GM19463 (cell line): ENCODE results near the gene GFI1B.

ENCODE experiments used
- ATAC-seq: cut with Tn5 transposase; IDR thresholded peaks from one replicate; pipeline ENCODE4 v1.9.1; 2021; ENCODE audit warnings: mild to moderate bottlenecking, moderate library complexity; ENCODE audit not compliant: unreplicated experiment

Gene GFI1B

GRCh38 chr9:132978451-132979131 lies at the start of gene GFI1B:
Gene GFI1B, plus strand, starts transcription at chr9:132978694. Its CDS starts 7,985 bp downstream, at chr9:132986679.
- no peak for ATAC-seq

GRCh38 chr9:132931178-132931735 lies 47.2 kb upstream of the GFI1B start:
- no peak for ATAC-seq

GRCh38 chr9:132935026-132935425 lies 43.5 kb upstream of the GFI1B start:
- no peak for ATAC-seq

GRCh38 chr9:132937463-132937901 lies 41.0 kb upstream of the GFI1B start:
- no peak for ATAC-seq

GRCh38 chr9:132939169-132939568 lies 39.3 kb upstream of the GFI1B start:
- ATAC-seq: no peak

GRCh38 chr9:132942541-132943182 lies 35.8 kb upstream of the GFI1B start:
- ATAC-seq: no peak

- ATAC-seq: no peak
These were observed 34.7 kb upstream of the GFI1B start for GRCh38 chr9:132943651-132944293.

GRCh38 chr9:132944294-132945185 lies 34.0 kb upstream of the GFI1B start, which contains the start of gene TSC1:
Gene TSC1, minus strand, starts transcription at chr9:132944616. Its CDS starts 15,744 bp downstream, at chr9:132928872.
- ATAC-seq: peak; percentile 62

GRCh38 chr9:132945186-132946130 lies 33.0 kb upstream of the GFI1B start:
- ATAC-seq: no peak

GRCh38 chr9:132946211-132946610 lies 32.3 kb upstream of the GFI1B start:
- ATAC-seq: no peak

GRCh38 chr9:132946631-132947295 lies 31.7 kb upstream of the GFI1B start:
- no peak for ATAC-seq

- ATAC-seq: no peak
These were observed 30.7 kb upstream of the GFI1B start for GRCh38 chr9:132947756-132948155.

GRCh38 chr9:132948482-132949050 lies 29.9 kb upstream of the GFI1B start:
- no peak for ATAC-seq

- ATAC-seq: no peak
These were observed 28.8 kb upstream of the GFI1B start for GRCh38 chr9:132949709-132950108.

GRCh38 chr9:132955123-132955522 lies 23.4 kb upstream of the GFI1B start:
- ATAC-seq: no peak

GRCh38 chr9:132955768-132956167 lies 22.7 kb upstream of the GFI1B start:
- no peak for ATAC-seq

- ATAC-seq: no peak
These were observed 20.7 kb upstream of the GFI1B start for GRCh38 chr9:132957805-132958204.

- no peak for ATAC-seq
These were observed 17.5 kb upstream of the GFI1B start for GRCh38 chr9:132961002-132961401.

- no peak for ATAC-seq
These were observed 13.0 kb upstream of the GFI1B start for GRCh38 chr9:132965478-132965877.
